Osteoblast (primary cell): ENCODE data around the gene TPPP2. TPM values are rescaled to one million over a fixed set of nuclear protein-coding genes. Genes with fewer than 3 reads are reported as not detected.

Experiments used
- DNase-seq: peaks from one replicate; pipeline ENCODE4 v3.0.0; 2011; ENCODE audit warnings: low spot score, mixed read lengths; ENCODE audit not compliant: insufficient read length; ENCODE audit errors: missing footprints
- H2AFZ ChIP-seq: 2 replicates; pipeline ENCODE4 v1.6.0; 2011; ENCODE audit warnings: mild to moderate bottlenecking, low read length
- H3K27ac ChIP-seq: 2 replicates; pipeline ENCODE4 v1.5.1; 2011; ENCODE audit warnings: mild to moderate bottlenecking, low read depth, low read length, moderate library complexity
- H3K27me3 ChIP-seq: 2 replicates; pipeline ENCODE4 v1.6.0; 2012; ENCODE audit warnings: mild to moderate bottlenecking, control low read depth, inconsistent platforms, low read length, moderate library complexity; ENCODE audit not compliant: insufficient read depth
- H3K36me3 ChIP-seq: 2 replicates; pipeline ENCODE4 v1.5.1; 2011; ENCODE audit warnings: mild to moderate bottlenecking, low read length, control low read depth, moderate library complexity; ENCODE audit not compliant: insufficient read depth
- H3K4me1 ChIP-seq: 2 replicates; pipeline ENCODE4 v1.5.1; 2011; ENCODE audit warnings: mild to moderate bottlenecking, low read length, control low read depth, moderate library complexity; ENCODE audit not compliant: insufficient read depth
- H3K4me2 ChIP-seq: 2 replicates; pipeline ENCODE4 v1.6.0; 2011; ENCODE audit warnings: mild to moderate bottlenecking, low read length; ENCODE audit not compliant: insufficient read depth
- H3K4me3 ChIP-seq: fragments of 200-600 bp; sonication (generic); 3 replicates; pipeline ENCODE4 v1.5.1; 2012; ENCODE audit warnings: mild to moderate bottlenecking, low read length, inconsistent platforms; ENCODE audit not compliant: insufficient read depth
- H3K79me2 ChIP-seq: 2 replicates; pipeline ENCODE4 v1.6.0; 2012; ENCODE audit warnings: mild to moderate bottlenecking, low read length, control low read depth, inconsistent platforms; ENCODE audit not compliant: insufficient read depth
- H3K9me3 ChIP-seq: 2 replicates; pipeline ENCODE4 v1.5.1; 2011; ENCODE audit warnings: low read depth, low read length, control low read depth
- H4K20me1 ChIP-seq: 2 replicates; pipeline ENCODE4 v1.6.0; 2012; ENCODE audit warnings: mild to moderate bottlenecking, low read length, control low read depth; ENCODE audit not compliant: insufficient read depth
- CTCF ChIP-seq: IDR thresholded peaks from 2 replicates; pipeline ENCODE4 v1.5.1; 2011; ENCODE audit warnings: mild to moderate bottlenecking, low read depth, low read length, moderate library complexity; ENCODE audit errors: extremely low read depth
- total RNA-seq: library from RNA; depleted of rRNA; stranded (reverse); fragments of >200 nt; gene quantifications from 2 replicates; pipeline ENCODE4 v1.2.3, GENCODE V29; 2012

TPPP2 gene
- total RNA-seq, 1 donor: not detected

- peaks cover 56% of the 10 kb centered on the region for H3K27me3 ChIP-seq
- no peaks in the 10 kb centered on the region for H3K36me3 ChIP-seq
Measured at GRCh38 chr14:21020977-21021545, 9.0 kb upstream of the TPPP2 start.

DNA sequence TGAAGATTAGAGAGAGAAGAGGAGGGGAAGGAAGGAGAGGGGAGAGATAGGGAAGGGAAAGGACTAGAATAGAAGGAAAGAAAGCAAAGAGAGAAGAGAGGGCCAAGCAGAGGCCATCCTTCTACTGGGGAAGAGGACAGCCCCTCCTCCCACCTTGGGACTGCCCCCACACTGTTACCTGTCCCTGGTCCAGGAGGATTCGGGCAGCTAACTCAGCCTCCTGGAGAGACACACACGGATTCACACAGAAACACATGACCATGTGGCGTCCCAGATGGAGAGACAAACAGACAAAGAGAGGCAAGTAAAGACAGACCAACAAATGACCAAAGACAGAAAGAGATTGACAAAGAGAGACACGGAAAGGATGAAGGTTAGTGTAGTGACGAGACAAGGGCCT, 7.3 kb upstream of the TPPP2 start:
- H3K79me2 ChIP-seq: no peaks in the 10 kb centered on the region
- TF ChIP-seq CTCF: no peak
- no peak overlapping the region for H3K4me2 ChIP-seq
- H3K4me3 ChIP-seq: no peak overlapping the region
- no peaks in the 10 kb centered on the region for H4K20me1 ChIP-seq
- no peaks in the 10 kb centered on the region for H3K9me3 ChIP-seq
- peak; percentile 84 for DNase-seq
- no peaks in the 10 kb centered on the region for H3K4me1 ChIP-seq
- no peaks in the 10 kb centered on the region for H3K36me3 ChIP-seq
- H2AFZ ChIP-seq: no peak overlapping the region
- peaks cover 66% of the 10 kb centered on the region for H3K27me3 ChIP-seq
- H3K27ac ChIP-seq: no peak overlapping the region

More at GRCh38 chr14:21020977-21021545, 9.0 kb upstream of the TPPP2 start:
- no peak overlapping the region for H3K4me3 ChIP-seq
- no peak overlapping the region for H3K27ac ChIP-seq
- TF ChIP-seq CTCF: no peak
- no peaks in the 10 kb centered on the region for H4K20me1 ChIP-seq
- H3K4me1 ChIP-seq: no peaks in the 10 kb centered on the region
- no peaks in the 10 kb centered on the region for H3K9me3 ChIP-seq
- no peak overlapping the region for H3K4me2 ChIP-seq
- DNase-seq: no peak
- H2AFZ ChIP-seq: no peak overlapping the region
- no peaks in the 10 kb centered on the region for H3K79me2 ChIP-seq

DNA sequence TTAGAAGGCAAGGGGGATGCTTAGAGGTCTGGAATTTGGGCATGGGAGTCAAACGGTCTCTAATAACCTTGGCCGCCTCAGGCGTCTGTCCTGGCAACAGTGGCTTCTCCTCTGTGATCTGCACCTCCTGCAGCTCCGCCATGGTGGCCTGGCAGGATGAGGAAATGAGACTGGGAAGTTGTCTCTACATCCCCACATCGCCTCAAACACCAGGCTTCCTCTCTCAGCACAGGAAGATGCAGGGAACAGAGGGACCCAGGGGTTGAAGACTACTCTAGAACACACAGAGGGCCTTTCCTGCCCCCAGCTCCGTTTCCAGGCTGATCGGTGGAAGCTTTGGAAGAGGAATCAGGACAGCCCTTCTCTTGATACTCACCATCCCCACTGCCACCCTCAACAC, 6.8 kb upstream of the TPPP2 start:
- no peak overlapping the region for H3K4me2 ChIP-seq
- peak; percentile 51 for DNase-seq
- H3K9me3 ChIP-seq: no peaks in the 10 kb centered on the region
- no peak overlapping the region for H2AFZ ChIP-seq
- H3K27ac ChIP-seq: no peak overlapping the region
- no peak overlapping the region for H3K4me3 ChIP-seq
- H4K20me1 ChIP-seq: no peaks in the 10 kb centered on the region
- TF ChIP-seq CTCF: no peak
- H3K4me1 ChIP-seq: no peaks in the 10 kb centered on the region
- H3K36me3 ChIP-seq: no peaks in the 10 kb centered on the region
- H3K27me3 ChIP-seq: peaks cover 66% of the 10 kb centered on the region
- no peaks in the 10 kb centered on the region for H3K79me2 ChIP-seq

GRCh38 chr14:21023817-21024584, 6.0 kb upstream of the TPPP2 start:
- peak; percentile 79 for DNase-seq
- no peak for TF ChIP-seq CTCF
- no peaks in the 10 kb centered on the region for H3K36me3 ChIP-seq
- H2AFZ ChIP-seq: no peak overlapping the region
- H3K4me3 ChIP-seq: no peak overlapping the region
- no peaks in the 10 kb centered on the region for H3K79me2 ChIP-seq
- no peaks in the 10 kb centered on the region for H4K20me1 ChIP-seq
- peaks cover 66% of the 10 kb centered on the region for H3K27me3 ChIP-seq
- H3K27ac ChIP-seq: no peak overlapping the region
- H3K4me2 ChIP-seq: no peak overlapping the region
- H3K9me3 ChIP-seq: no peaks in the 10 kb centered on the region
- H3K4me1 ChIP-seq: no peaks in the 10 kb centered on the region
